Astrocyte (in vitro differentiated cells and primary cell): ENCODE measurements around the gene CD82.

ENCODE experiments used
- CTCF ChIP-seq: IDR thresholded peaks from 2 replicates; pipeline ENCODE4 v1.5.1; 2011; ENCODE audit warnings: low read depth, mild to moderate bottlenecking, inconsistent platforms, low read length, moderate library complexity; ENCODE audit not compliant: insufficient read depth
- EZH2 ChIP-seq: IDR thresholded peaks from 2 replicates; pipeline ENCODE4 v1.6.1; 2012; ENCODE audit warnings: mild to moderate bottlenecking, low read length, inconsistent platforms; ENCODE audit not compliant: insufficient read depth

- no peak for TF ChIP-seq CTCF
- no peak for TF ChIP-seq EZH2
These were observed 57.3 kb downstream of the CD82 start for GRCh38 chr11:44622721-44623258.
